Neural cell (in vitro differentiated cells): Measurements from ENCODE around the gene TMEM11.

Source experiments
- CTCF ChIP-seq: fragments of 450-650 bp; IDR thresholded peaks from 2 replicates; pipeline ENCODE4 v1.5.1; 2014; ENCODE audit warnings: antibody characterized with exemption, mild to moderate bottlenecking, moderate library complexity; ENCODE audit not compliant: poor library complexity, severe bottlenecking
- POLR2AphosphoS5 ChIP-seq: IDR thresholded peaks from 2 replicates; pipeline ENCODE4 v1.6.1; 2012
- REST ChIP-seq: IDR thresholded peaks from 2 replicates; pipeline ENCODE4 v1.6.1; 2012; ENCODE audit warnings: borderline replicate concordance

GRCh38 chr17:21177854-21178600 is 35.9 kb downstream of the TMEM11 start:
- no peak for TF ChIP-seq CTCF
- TF ChIP-seq POLR2AphosphoS5: no peak
- TF ChIP-seq REST: no peak
